ENCODE measurements around the gene RIPOR1. TPM values are rescaled to one million over a fixed set of nuclear protein-coding genes. Genes with fewer than 3 reads are reported as not detected.

RIPOR1 gene
- total RNA-seq, 1 donor from 2014 or later: 116 TPM

GRCh38 chr16:67558859-67559258, 30.2 kb downstream of the RIPOR1 start:
- FAIRE-seq (no peak), DNase-seq (ENCODE audit: low read depth) (no peak)
- no peaks in the 10 kb centered on the region for H3K9me3 Mint-ChIP-seq (ENCODE audit: unreplicated experiment)
- H3K27me3 ChIP-seq (ENCODE audit: insufficient read depth, low read length): no peaks in the 10 kb centered on the region
- H3K36me3 ChIP-seq (ENCODE audit: insufficient read depth, low read length): peaks cover 3% of the 10 kb centered on the region
- H2AFZ ChIP-seq (ENCODE audit: low read depth, low read length): no peak overlapping the region
- H3K27me3 Mint-ChIP-seq (ENCODE audit: low read depth, unreplicated experiment): no peaks in the 10 kb centered on the region
- peaks cover 2% of the 10 kb centered on the region for H3K36me3 Mint-ChIP-seq (ENCODE audit: low read depth, unreplicated experiment)
- no peak for TF ChIP-seq EZH2 (IDR thresholded peaks at IDR 0.05; ENCODE audit: insufficient read depth, low read length)
- TF ChIP-seq CTCF (IDR thresholded peaks at IDR 0.05; ENCODE audit: insufficient read depth, low read depth, low read length): no peak
- H3K4me3 Mint-ChIP-seq (ENCODE audit: unreplicated experiment): no peak overlapping the region
- peaks cover 18% of the 10 kb centered on the region for H3K79me2 ChIP-seq (ENCODE audit: insufficient read depth, low read length)
- H3K27ac ChIP-seq (ENCODE audit: low read depth, low read length): no peak overlapping the region
- peaks cover 18% of the 10 kb centered on the region for H3K4me1 ChIP-seq (ENCODE audit: insufficient read depth, low read length)
- peaks cover 14% of the 10 kb centered on the region for H3K4me1 Mint-ChIP-seq (ENCODE audit: low read depth, unreplicated experiment)
- no peak overlapping the region for H3K9ac ChIP-seq (ENCODE audit: low read length)
- H3K9me3 ChIP-seq (ENCODE audit: insufficient read depth, low read depth, low read length): no peaks in the 10 kb centered on the region
- peaks cover 5% of the 10 kb centered on the region for H4K20me1 ChIP-seq (ENCODE audit: insufficient read depth, low read length)
- H3K27ac Mint-ChIP-seq (ENCODE audit: unreplicated experiment): no peak overlapping the region
- H3K4me3 ChIP-seq (ENCODE audit: insufficient read depth, low read depth, low read length): no peak overlapping the region
- H3K4me2 ChIP-seq (ENCODE audit: low read length): no peak overlapping the region

GRCh38 chr16:67560827-67561342, 32.3 kb downstream of the RIPOR1 start:
- peak overlapping the region; percentile 95 for H2AFZ ChIP-seq (ENCODE audit: low read depth, low read length)
- Mint-ChIP-seq H3K27ac (ENCODE audit: unreplicated experiment) (no peak overlapping the region), H3K4me1 (ENCODE audit: low read depth, unreplicated experiment) (peaks cover 15% of the 10 kb centered on the region), H3K9me3 (ENCODE audit: unreplicated experiment) (no peaks in the 10 kb centered on the region), H3K27me3 (ENCODE audit: low read depth, unreplicated experiment) (no peaks in the 10 kb centered on the region), H3K36me3 (ENCODE audit: low read depth, unreplicated experiment) (peaks cover 2% of the 10 kb centered on the region), H3K4me3 (ENCODE audit: unreplicated experiment) (peak overlapping the region; percentile 84)
- DNase-seq (ENCODE audit: low read depth) (no peak), FAIRE-seq (no peak)
- peak overlapping the region; percentile 81 for H3K4me3 ChIP-seq (ENCODE audit: insufficient read depth, low read depth, low read length)
- H3K9me3 ChIP-seq (ENCODE audit: insufficient read depth, low read depth, low read length): no peaks in the 10 kb centered on the region
- no peak overlapping the region for H3K27ac ChIP-seq (ENCODE audit: low read depth, low read length)
- H3K4me2 ChIP-seq (ENCODE audit: low read length): peak overlapping the region; percentile 98
- TF ChIP-seq CTCF (IDR thresholded peaks at IDR 0.05; ENCODE audit: insufficient read depth, low read depth, low read length) (no peak), EZH2 (IDR thresholded peaks at IDR 0.05; ENCODE audit: insufficient read depth, low read length) (no peak)
- peaks cover 38% of the 10 kb centered on the region for H3K79me2 ChIP-seq (ENCODE audit: insufficient read depth, low read length)
- no peaks in the 10 kb centered on the region for H3K27me3 ChIP-seq (ENCODE audit: insufficient read depth, low read length)
- peaks cover 19% of the 10 kb centered on the region for H3K4me1 ChIP-seq (ENCODE audit: insufficient read depth, low read length)
- no peaks in the 10 kb centered on the region for H3K36me3 ChIP-seq (ENCODE audit: insufficient read depth, low read length)
- peak overlapping the region; percentile 88 for H3K9ac ChIP-seq (ENCODE audit: low read length)
- H4K20me1 ChIP-seq (ENCODE audit: insufficient read depth, low read length): peaks cover 26% of the 10 kb centered on the region

- Histone ChIP-seq H4K20me1 (ENCODE audit: insufficient read depth, low read length) (peaks cover 31% of the 10 kb centered on the region), H3K4me2 (ENCODE audit: low read length) (peak overlapping the region; percentile 98), H3K9me3 (ENCODE audit: insufficient read depth, low read depth, low read length) (no peaks in the 10 kb centered on the region), H3K27ac (ENCODE audit: low read depth, low read length) (peak overlapping the region; percentile 67), H3K4me1 (ENCODE audit: insufficient read depth, low read length) (peaks cover 15% of the 10 kb centered on the region), H3K9ac (ENCODE audit: low read length) (peak overlapping the region; percentile 88), H2AFZ (ENCODE audit: low read depth, low read length) (peak overlapping the region; percentile 95), H3K4me3 (ENCODE audit: insufficient read depth, low read depth, low read length) (peak overlapping the region; percentile 81), H3K79me2 (ENCODE audit: insufficient read depth, low read length) (peaks cover 44% of the 10 kb centered on the region), H3K36me3 (ENCODE audit: insufficient read depth, low read length) (no peaks in the 10 kb centered on the region), H3K27me3 (ENCODE audit: insufficient read depth, low read length) (no peaks in the 10 kb centered on the region)
- peak overlapping the region; percentile 84 for H3K4me3 Mint-ChIP-seq (ENCODE audit: unreplicated experiment)
- peaks cover 2% of the 10 kb centered on the region for H3K36me3 Mint-ChIP-seq (ENCODE audit: low read depth, unreplicated experiment)
- peak overlapping the region; percentile 91 for H3K27ac Mint-ChIP-seq (ENCODE audit: unreplicated experiment)
- H3K27me3 Mint-ChIP-seq (ENCODE audit: low read depth, unreplicated experiment): no peaks in the 10 kb centered on the region
- TF ChIP-seq CTCF (IDR thresholded peaks at IDR 0.05; ENCODE audit: insufficient read depth, low read depth, low read length) (no peak), EZH2 (IDR thresholded peaks at IDR 0.05; ENCODE audit: insufficient read depth, low read length) (no peak)
- no peak for FAIRE-seq
- H3K9me3 Mint-ChIP-seq (ENCODE audit: unreplicated experiment): no peaks in the 10 kb centered on the region
- no peak for DNase-seq (ENCODE audit: low read depth)
- H3K4me1 Mint-ChIP-seq (ENCODE audit: low read depth, unreplicated experiment): peaks cover 12% of the 10 kb centered on the region
Observed at GRCh38 chr16:67561501-67561823, 32.8 kb downstream of the RIPOR1 start.
